Endodermal cell (in vitro differentiated cells): ENCODE data around the gene SLC9A6. TPM values are rescaled to one million over a fixed set of nuclear protein-coding genes. Genes with fewer than 3 reads are reported as not detected.

Experiments used
- DNase-seq: peaks from one replicate; pipeline ENCODE4 v3.0.0-alpha.2; 2017
- H3K27ac ChIP-seq: 2 replicates; pipeline ENCODE4 v1.5.1; 2013; ENCODE audit warnings: mild to moderate bottlenecking, low read depth, low read length, moderate library complexity
- H3K27me3 ChIP-seq: 2 replicates; pipeline ENCODE4 v1.6.1; 2013; ENCODE audit warnings: mild to moderate bottlenecking, low read length, moderate library complexity; ENCODE audit not compliant: insufficient read depth, control insufficient read depth, poor library complexity, severe bottlenecking
- H3K36me3 ChIP-seq: 2 replicates; pipeline ENCODE4 v1.7.0; 2013; ENCODE audit warnings: mild to moderate bottlenecking, low read length, moderate library complexity; ENCODE audit not compliant: control insufficient read depth, insufficient read depth
- H3K4me1 ChIP-seq: one replicate; pipeline ENCODE4 v1.7.0; 2013; ENCODE audit warnings: low read length; ENCODE audit not compliant: control insufficient read depth, insufficient read depth
- H3K4me3 ChIP-seq: 2 replicates; pipeline ENCODE4 v1.5.1; 2013; ENCODE audit warnings: mild to moderate bottlenecking, low read length, moderate library complexity
- H3K9ac ChIP-seq: 2 replicates; pipeline ENCODE4 v1.6.1; 2013; ENCODE audit warnings: mild to moderate bottlenecking, low read length, moderate library complexity; ENCODE audit not compliant: poor library complexity, severe bottlenecking; ENCODE audit errors: extremely low read depth
- H3K9me3 ChIP-seq: 2 replicates; pipeline ENCODE4 v1.6.1; 2013; ENCODE audit warnings: mild to moderate bottlenecking, low read length, moderate library complexity; ENCODE audit not compliant: control insufficient read depth
- H3K27ac Mint-ChIP-seq: 2 replicates; pipeline ENCODE4 v1.8.0; 2020; ENCODE audit warnings: mixed read lengths
- H3K27me3 Mint-ChIP-seq: 2 replicates; pipeline ENCODE4 v1.8.0; 2021; ENCODE audit warnings: mild to moderate bottlenecking, mixed read lengths; ENCODE audit not compliant: insufficient read depth
- H3K36me3 Mint-ChIP-seq: 2 replicates; pipeline ENCODE4 v1.8.0; 2020; ENCODE audit warnings: low read depth, mixed read lengths
- H3K4me1 Mint-ChIP-seq: 2 replicates; pipeline ENCODE4 v1.8.0; 2020; ENCODE audit warnings: mixed read lengths
- H3K4me3 Mint-ChIP-seq: 2 replicates; pipeline ENCODE4 v1.8.0; 2020; ENCODE audit warnings: mild to moderate bottlenecking, moderate library complexity, mixed read lengths
- H3K9me3 Mint-ChIP-seq: 2 replicates; pipeline ENCODE4 v1.8.0; 2020; ENCODE audit warnings: mild to moderate bottlenecking, mixed read lengths
- CTCF ChIP-seq: fragments of 200-600 bp; sonication (generic); conservative IDR thresholded peaks from 2 replicates; pipeline ENCODE4 v1.5.0; 2021; ENCODE audit warnings: antibody characterized with exemption, mild to moderate bottlenecking
- WGBS, 2 experiments: methylation state at CpG; one replicate each; pipeline versions ENCODE4 v1.1.5 to v1.1.7; 2013; ENCODE audit warnings: missing lambda C conversion rate in 2 of 2, mixed read lengths in 1 of 2; ENCODE audit not compliant: insufficient coverage in 1 of 2, insufficient read length in 1 of 2; 5-methylcytosine and 5-hydroxymethylcytosine counted together
- total RNA-seq, 2 donors: library from RNA; stranded (reverse); fragmentation: NEBNext Ultra II Directional in 1 of 2; extraction: Animal tissue kit (Norgen Biotek cat#: 25700) in 1 of 2; gene quantifications; 2 replicates in 1 of 2; 3 replicates in 1 of 2; pipeline ENCODE4 v1.2.1, GENCODE V29; 2021

Gene SLC9A6
- total RNA-seq, 2 donors from 2014 or later = 10.2 to 13.6 TPM

GRCh38 chrX:136028383-136028984 lies 43.2 kb downstream of the SLC9A6 start:
- DNase-seq = no peak
- Histone ChIP-seq H3K9ac (no peak overlapping the region), H3K4me1 (no peaks in the 10 kb centered on the region), H3K27me3 (no peaks in the 10 kb centered on the region), H3K27ac (no peak overlapping the region), H3K9me3 (no peaks in the 10 kb centered on the region), H3K36me3 (no peaks in the 10 kb centered on the region), H3K4me3 (no peak overlapping the region)
- H3K9me3 Mint-ChIP-seq = peaks cover 41% of the 10 kb centered on the region
- H3K36me3 Mint-ChIP-seq = peaks cover 8% of the 10 kb centered on the region
- no peaks in the 10 kb centered on the region for H3K4me1 Mint-ChIP-seq
- H3K27ac Mint-ChIP-seq = no peak overlapping the region
- peak; percentile 71 for TF ChIP-seq CTCF
- no peak overlapping the region for H3K4me3 Mint-ChIP-seq
- H3K27me3 Mint-ChIP-seq = no peaks in the 10 kb centered on the region

GRCh38 chrX:136029766-136030165 lies 44.5 kb downstream of the SLC9A6 start:
- Mint-ChIP-seq H3K9me3 (peaks cover 44% of the 10 kb centered on the region), H3K27ac (no peak overlapping the region), H3K4me1 (no peaks in the 10 kb centered on the region), H3K27me3 (no peaks in the 10 kb centered on the region), H3K36me3 (peaks cover 6% of the 10 kb centered on the region), H3K4me3 (no peak overlapping the region)
- WGBS, 2 experiments = 89% methylated on average over 2 of the region's 2 CpGs; no CpG with 5 or more reads in 1 of the 2 experiments
- Histone ChIP-seq H3K27ac (no peak overlapping the region), H3K36me3 (no peaks in the 10 kb centered on the region), H3K27me3 (no peaks in the 10 kb centered on the region), H3K4me3 (no peak overlapping the region), H3K4me1 (no peaks in the 10 kb centered on the region), H3K9ac (no peak overlapping the region), H3K9me3 (no peaks in the 10 kb centered on the region)
- TF ChIP-seq CTCF = no peak
- no peak for DNase-seq

GRCh38 chrX:136030303-136031191 lies 45.3 kb downstream of the SLC9A6 start:
- peaks cover 44% of the 10 kb centered on the region for H3K9me3 Mint-ChIP-seq

More at GRCh38 chrX:136030303-136031191, 45.3 kb downstream of the SLC9A6 start:
- Histone ChIP-seq H3K27ac (no peak overlapping the region), H3K27me3 (no peaks in the 10 kb centered on the region), H3K4me1 (no peaks in the 10 kb centered on the region), H3K4me3 (no peak overlapping the region), H3K9me3 (no peaks in the 10 kb centered on the region), H3K36me3 (no peaks in the 10 kb centered on the region), H3K9ac (no peak overlapping the region)
- Mint-ChIP-seq H3K27ac (no peak overlapping the region), H3K4me1 (no peaks in the 10 kb centered on the region), H3K27me3 (no peaks in the 10 kb centered on the region), H3K36me3 (peaks cover 6% of the 10 kb centered on the region), H3K4me3 (no peak overlapping the region)
- no peak for TF ChIP-seq CTCF
- WGBS, 2 experiments = 90 to 100% methylated on average over 4 to 9 of the region's 9 CpGs
- no peak for DNase-seq
